UCSD-AML1 (cell line): ENCODE measurements around the gene BAG2.

Source experiments
- DNase-seq: peaks from one replicate; lab custom pipeline; 2025; ENCODE audit not compliant: unreplicated experiment; lab: John Stamatoyannopoulos, UW

Gene BAG2

GRCh38 chr6:57173886-57174510 is 1.9 kb downstream of the BAG2 start:
- no peak for DNase-seq

DNA sequence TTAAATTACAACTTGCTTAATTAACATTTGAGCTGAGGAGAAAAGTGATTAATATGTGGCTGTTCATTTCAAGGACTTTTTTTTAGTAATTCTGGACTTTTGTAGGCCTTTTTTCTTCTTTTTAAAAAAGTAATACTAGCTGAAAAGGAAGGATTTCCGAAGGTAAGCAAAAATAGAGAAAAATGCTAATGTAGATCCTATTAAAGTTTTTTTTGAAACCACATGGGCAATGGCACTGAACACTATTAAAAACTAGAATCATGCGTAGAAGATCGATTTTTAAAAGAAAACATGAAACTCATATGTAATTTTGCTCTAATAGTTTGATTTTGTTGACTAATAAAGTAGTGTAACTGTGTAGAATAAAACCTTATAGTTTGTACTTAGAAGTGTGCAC is 2.4 kb downstream of the BAG2 start:
- no peak for DNase-seq

DNA sequence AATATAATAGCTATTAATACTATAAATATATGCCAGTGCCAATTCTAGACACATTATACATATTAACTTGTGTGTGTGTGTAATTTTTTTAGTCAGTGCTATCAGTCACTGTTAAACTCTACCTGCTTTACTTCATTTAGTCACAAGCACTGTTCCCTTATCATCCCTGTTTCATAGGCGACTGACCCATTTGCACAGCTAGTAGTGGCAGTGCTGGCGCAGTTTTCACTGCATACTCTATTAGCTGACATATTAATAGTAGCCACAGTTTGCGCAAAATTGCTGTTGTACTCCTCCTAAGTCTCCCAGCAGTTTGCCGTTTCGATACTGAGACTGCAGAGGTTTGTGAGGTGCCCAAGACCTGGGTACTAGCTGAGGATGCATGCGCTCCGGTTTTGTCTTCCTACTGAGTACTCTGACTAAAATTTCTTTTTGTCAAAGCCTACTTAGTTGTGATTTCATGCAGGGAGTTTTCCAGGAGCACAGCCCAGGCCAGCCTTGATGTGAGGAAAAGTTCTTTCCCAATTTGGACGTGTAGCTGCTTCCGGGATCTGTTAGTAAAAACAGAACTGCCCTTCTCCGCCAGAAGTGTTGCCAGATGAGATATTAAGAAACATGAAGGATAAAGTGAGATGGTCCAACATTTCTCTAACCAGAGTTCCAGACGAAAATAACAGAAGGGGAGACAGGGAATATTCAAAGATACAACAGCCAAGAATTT is 5.6 kb downstream of the BAG2 start:
- DNase-seq, result no peak

GRCh38 chr6:57180596-57180995 is 8.5 kb downstream of the BAG2 start:
- DNase-seq, result no peak

DNA sequence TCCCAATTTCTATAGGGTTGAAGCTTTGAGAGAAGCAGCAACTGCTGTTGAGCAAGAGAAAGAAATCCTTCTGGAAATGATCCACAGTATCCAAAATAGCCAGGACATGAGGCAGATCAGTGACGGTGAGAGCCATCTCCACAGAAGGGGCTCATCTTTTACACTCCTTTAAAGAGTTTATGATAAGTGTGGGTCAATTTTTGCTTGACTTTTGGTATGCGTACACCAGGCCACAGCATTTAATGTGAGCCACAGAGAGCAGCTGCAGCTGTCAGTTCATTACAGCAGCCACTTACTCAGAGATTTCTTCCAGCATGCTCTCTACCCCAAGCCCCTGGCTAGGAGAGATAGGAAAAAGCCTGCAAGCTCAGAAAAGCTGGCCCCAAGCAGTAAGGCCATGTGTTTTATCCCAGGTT is 9.9 kb downstream of the BAG2 start:
- DNase-seq, result no peak

- DNase-seq, result no peak
Measured at GRCh38 chr6:57183336-57183735, 11.2 kb downstream of the BAG2 start.

GRCh38 chr6:57190140-57190539 is 18.0 kb downstream of the BAG2 start:
- DNase-seq, result no peak

DNA sequence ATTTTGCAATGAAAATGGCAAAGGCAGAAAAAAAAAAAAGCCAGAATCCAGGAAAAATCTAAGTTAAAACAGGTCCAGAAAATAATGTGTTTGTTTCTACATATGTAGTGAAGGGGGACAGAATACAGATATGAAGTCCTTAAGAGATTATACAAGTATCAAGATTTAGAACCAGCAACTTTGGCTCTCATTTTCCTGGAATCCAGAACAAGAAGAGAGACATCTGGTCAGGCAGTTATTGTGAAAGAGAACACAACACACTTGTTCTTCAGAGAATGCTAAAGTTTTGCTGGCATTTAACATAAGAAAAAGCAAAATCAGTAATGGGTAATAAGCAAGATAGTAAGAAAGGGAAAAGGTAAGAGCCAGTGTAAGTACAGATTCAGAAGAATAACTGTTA is 21.1 kb downstream of the BAG2 start:
- DNase-seq, result no peak

DNA sequence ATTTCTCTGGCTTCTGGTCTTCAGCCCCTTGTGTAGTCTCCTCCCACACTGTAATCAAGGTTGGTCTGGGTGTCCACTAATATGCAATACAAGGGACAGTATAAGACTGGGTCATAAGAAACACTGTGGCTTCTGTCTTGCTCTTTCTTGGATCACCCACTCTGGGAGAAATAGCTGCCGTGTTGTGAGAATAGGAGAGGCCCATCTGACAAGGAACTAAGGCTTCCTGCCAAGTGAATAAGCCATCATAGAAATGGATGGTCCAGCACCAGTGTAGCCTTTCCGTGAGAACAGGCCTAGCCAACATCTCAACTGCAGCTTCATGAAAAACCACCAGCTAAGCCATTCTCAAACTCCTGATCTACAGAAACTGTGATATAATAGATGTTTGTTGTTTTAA is 23.3 kb downstream of the BAG2 start:
- no peak for DNase-seq

DNA sequence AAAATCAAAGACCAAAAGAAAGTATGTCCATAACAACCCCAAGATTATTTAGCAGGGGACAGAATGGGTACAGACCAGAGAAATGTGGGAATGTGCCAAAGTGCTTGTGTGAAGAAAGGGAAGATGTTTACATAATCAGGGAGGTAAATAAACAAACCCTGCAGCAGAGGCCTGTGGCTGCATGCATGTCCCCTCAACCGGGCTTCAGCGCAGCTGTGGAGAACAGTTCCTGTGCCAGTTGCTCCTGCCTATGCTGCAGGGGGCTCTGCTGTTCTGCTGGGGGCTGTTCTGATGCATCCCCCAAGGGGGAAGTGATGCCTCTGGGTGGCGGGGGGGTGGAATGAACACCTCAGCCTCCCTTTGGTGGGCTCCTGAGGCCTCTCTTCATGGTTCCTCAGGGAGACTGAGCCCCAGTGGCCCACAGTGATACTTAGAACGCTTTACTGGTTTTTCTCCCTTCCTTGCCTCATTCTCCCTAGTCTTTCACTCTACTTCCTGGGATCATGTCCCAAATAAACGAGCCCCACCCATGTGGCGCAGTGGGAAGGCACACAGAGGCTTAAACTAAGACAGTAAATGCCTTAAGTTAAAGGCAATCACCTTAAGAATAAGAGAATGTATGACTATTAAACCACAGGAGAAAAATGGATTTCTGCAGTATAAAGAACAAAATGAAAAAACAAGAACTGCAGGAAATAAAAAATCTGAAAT is 27.0 kb downstream of the BAG2 start:
- DNase-seq, result no peak

DNA sequence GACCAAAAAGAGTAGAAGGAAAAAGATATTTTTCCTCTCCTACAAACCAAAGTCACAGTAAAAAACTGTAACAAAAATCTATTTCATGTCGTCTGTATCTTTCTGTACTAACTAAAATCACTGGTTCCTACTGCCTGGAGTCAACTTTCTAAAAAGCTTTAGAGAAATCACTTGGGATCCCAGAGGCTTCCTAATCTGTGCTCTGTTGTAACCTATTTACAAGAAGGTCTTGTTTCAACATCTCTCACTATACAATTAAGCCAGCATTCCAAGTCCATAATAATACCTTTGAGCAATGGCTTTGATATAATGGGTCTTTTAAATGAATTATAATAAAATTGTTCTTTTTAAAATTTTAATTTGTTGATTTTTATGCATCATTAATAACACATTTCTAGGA is 29.6 kb downstream of the BAG2 start:
- no peak for DNase-seq

DNA sequence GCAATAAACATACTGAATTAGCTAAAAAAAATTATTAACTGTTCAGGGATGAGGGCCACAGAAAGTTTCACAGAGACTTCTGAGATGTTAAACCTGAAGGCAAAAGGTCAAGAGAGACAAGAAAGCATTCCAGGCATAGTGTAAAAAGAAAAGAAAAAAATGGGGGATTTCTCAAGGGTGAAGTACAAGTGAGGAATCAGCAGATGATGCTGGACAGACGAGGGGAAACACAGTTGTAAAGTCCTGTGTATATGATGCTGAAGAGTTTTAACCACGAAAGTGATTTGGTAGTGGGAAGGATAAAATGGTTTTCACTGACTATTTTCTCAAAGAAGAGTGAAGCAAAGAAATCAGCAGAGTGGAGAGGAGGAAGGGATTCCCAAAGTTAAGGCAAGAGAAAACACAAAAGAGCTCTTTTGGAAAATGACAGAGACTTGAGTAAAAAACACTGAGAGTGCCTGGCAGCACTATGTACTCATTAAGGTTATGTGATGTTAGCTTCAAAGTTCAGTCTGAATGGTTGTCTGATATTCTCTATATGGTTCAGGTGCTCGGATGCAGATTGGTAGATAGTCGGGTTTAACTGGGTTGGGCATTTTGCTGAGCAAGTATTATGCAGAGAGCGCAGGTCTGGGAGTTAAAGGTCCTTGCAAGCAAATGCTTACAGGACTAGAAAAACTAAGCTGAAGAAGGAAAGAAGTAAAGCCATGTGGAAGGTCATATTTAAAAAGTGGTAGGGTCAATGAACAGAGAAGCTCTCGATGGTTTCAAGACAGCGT is 33.6 kb downstream of the BAG2 start:
- DNase-seq, result no peak

GRCh38 chr6:57207141-57207540 is 35.0 kb downstream of the BAG2 start:
- no peak for DNase-seq

GRCh38 chr6:57207872-57208271 is 35.7 kb downstream of the BAG2 start:
- DNase-seq, result no peak

DNA sequence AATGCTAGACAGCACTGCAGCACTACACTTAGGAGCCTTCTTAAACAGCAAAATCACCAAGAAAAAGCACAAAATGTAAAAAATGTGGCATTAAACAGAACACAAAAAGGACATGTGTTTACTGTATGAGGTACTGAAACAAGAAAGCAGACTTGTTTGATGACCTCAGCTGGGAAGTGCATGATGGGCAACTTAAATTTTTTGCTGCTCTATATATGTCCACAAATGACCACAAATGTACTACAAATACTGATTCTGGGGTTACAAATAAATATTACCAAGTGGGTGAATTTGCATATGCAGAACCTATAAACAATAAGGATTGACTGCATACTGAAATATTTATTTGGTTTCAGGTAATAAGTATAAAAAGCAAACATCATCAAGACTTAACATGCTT is 36.9 kb downstream of the BAG2 start:
- no peak for DNase-seq

GRCh38 chr6:57210060-57210459 is 37.9 kb downstream of the BAG2 start:
- DNase-seq, result no peak

DNA sequence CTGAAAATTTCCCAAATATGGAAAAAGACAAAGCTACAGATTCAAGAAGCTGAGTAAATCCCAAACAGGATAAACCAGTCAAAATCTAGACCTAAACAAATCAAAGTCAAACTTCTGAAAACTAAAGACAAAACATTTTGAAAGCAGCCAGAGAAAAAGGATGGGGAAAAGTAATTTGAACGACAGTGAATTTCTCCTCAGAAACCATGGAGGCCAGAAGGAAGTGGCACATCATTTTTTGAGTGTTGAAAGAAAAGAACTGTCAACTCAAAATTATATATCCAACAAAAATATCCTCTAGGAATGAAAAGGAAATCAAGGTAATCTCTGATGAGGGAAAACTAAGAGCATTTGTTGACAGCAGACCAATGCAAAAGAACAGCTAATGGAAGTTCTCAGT is 43.1 kb downstream of the BAG2 start:
- DNase-seq, result no peak

DNA sequence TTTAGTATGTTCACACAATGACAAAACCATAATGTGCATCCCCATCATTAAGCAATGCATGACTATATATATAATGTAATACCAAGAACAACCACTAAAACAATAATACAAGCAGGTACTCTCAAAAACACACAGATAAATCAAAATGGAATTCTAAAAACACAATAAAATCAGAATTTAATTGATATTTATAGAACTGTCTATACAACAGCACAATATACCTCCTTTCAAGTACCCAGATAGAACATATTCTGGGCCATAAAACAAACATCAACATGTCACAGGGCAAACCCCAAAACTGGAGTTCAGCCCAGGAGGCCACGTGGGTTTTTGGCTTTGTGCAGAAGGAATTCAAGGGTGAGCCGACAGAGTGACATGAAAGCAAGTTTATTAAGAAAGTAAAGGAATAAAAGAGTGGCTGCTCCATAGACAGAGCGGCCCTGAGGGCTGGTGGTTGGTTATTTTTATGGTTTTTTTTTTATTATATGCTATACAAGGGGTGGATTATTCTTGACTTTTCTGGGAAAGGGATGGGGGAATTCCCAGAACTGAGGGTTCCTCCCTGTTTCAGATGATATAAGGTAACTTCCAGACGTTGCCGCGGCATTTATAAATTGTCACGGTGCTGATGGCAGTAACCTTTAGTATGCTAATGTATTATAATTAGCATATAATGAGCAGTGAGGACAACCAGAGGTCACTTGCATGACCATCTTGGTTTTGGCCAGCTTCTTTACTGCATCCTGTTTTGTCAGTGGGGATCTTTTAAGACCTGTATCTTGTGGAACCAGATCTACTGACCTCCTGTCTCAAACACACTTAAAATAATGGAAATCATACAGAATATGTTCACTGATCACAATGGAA is 44.3 kb downstream of the BAG2 start:
- DNase-seq, result no peak

- DNase-seq, result no peak
Measured at GRCh38 chr6:57217270-57217669, 45.1 kb downstream of the BAG2 start.

GRCh38 chr6:57220083-57220703 is 48.1 kb downstream of the BAG2 start:
- no peak for DNase-seq
